B cell (primary cell): ENCODE measurements around the gene DGUOK. TPM values are rescaled to one million over a fixed set of nuclear protein-coding genes. Genes with fewer than 3 reads are reported as not detected.

ENCODE experiments used
- ATAC-seq: fragments of 200-7000 bp; cut with Tn5 transposase; one replicate; pipeline ENCODE4 v1.10.0; 2021; ENCODE audit warnings: low read depth, mild to moderate bottlenecking, moderate number of reproducible peaks, moderate library complexity
- CTCF ChIA-PET: fragments of 350-600 bp; sonication (Branson Sonifier 250); formaldehyde crosslinking; loops from one replicate; lab custom pipeline; 2021; ENCODE audit warnings: antibody characterized with exemption, inconsistent platforms; lab: Charles Lee
- POLR2A ChIA-PET: fragments of 350-600 bp; sonication (Branson Sonifier 250); formaldehyde crosslinking; loops from one replicate; lab custom pipeline; 2021; ENCODE audit warnings: antibody characterized with exemption; lab: Charles Lee
- DNase-seq: peaks from one replicate; pipeline ENCODE4 v3.0.0; 2013
- H2AFZ ChIP-seq: 2 replicates; pipeline ENCODE4 v1.6.1; 2012; ENCODE audit warnings: mild to moderate bottlenecking, low read depth, low read length; ENCODE audit not compliant: insufficient read depth, poor library complexity, severe bottlenecking
- H3K27ac ChIP-seq, 2 donors: 1 replicate in 1 of 2; 2 replicates in 1 of 2; pipeline ENCODE4 v1.5.1; 2012 to 2013; ENCODE audit warnings: low read length in 2 of 2, mild to moderate bottlenecking in 2 of 2, moderate library complexity in 1 of 2
- H3K27me3 ChIP-seq, 4 experiments: fragments of 200-600 bp in 1 of 4; sonication (generic) in 1 of 4; replicated peaks in 1 of 4; 1 replicate in 2 of 4; 2 replicates in 2 of 4; pipeline versions ENCODE4 v1.6.1 to v1.7.0; 2013 to 2016; ENCODE audit warnings: low read length in 3 of 4, mild to moderate bottlenecking in 2 of 4, mixed read lengths in 1 of 4, moderate library complexity in 1 of 4; ENCODE audit not compliant: insufficient read depth in 4 of 4, control insufficient read depth in 3 of 4; ENCODE audit errors: control extremely low read depth in 1 of 4
- H3K36me3 ChIP-seq, 2 experiments: replicated peaks in 1 of 2; 1 replicate in 1 of 2; 2 replicates in 1 of 2; pipeline versions ENCODE4 v1.6.1 to v1.7.1; 2013; ENCODE audit warnings: low read length in 1 of 2; ENCODE audit not compliant: insufficient read depth in 2 of 2, control insufficient read depth in 1 of 2; ENCODE audit errors: control extremely low read depth in 1 of 2, extremely low read depth in 1 of 2
- H3K4me1 ChIP-seq, 2 donors: fragments of 200-600 bp in 1 of 2; sonication (generic) in 1 of 2; 1 replicate in 1 of 2; 2 replicates in 1 of 2; pipeline versions ENCODE4 v1.5.1 to v1.6.1; 2013 to 2017; ENCODE audit warnings: low read length in 2 of 2; ENCODE audit not compliant: control insufficient read depth in 2 of 2, insufficient read depth in 2 of 2
- H3K4me2 ChIP-seq: replicated peaks from 2 replicates; pipeline ENCODE3; 2012; ENCODE audit warnings: mild to moderate bottlenecking, low read depth, low read length; ENCODE audit not compliant: poor library complexity, severe bottlenecking
- H3K4me3 ChIP-seq, 5 experiments: fragments of 200-600 bp in 1 of 5; sonication (generic) in 1 of 5; 1 replicate in 3 of 5; 2 replicates in 2 of 5; pipeline versions ENCODE4 v1.5.1 to v1.7.0; 2011 to 2016; ENCODE audit warnings: low read length in 4 of 5, mild to moderate bottlenecking in 4 of 5, low read depth in 2 of 5, control low read depth in 1 of 5, moderate library complexity in 1 of 5; ENCODE audit not compliant: insufficient read depth in 1 of 5; ENCODE audit errors: control extremely low read depth in 1 of 5, extremely low read depth in 1 of 5
- H3K79me2 ChIP-seq: fragments of 200-600 bp; sonication (generic); one replicate; pipeline ENCODE4 v1.6.0; 2016; ENCODE audit warnings: low read length; ENCODE audit not compliant: control insufficient read depth, insufficient read depth
- H3K9ac ChIP-seq: fragments of 200-600 bp; sonication (generic); 2 replicates; pipeline ENCODE4 v1.6.1; 2017; ENCODE audit warnings: mild to moderate bottlenecking, low read length, moderate library complexity
- H3K9me3 ChIP-seq, 3 donors: one replicate each; pipeline versions ENCODE4 v1.6.1 to v1.7.1; 2013; ENCODE audit warnings: low read length in 2 of 3; ENCODE audit not compliant: control insufficient read depth in 2 of 3, insufficient read depth in 1 of 3; ENCODE audit errors: control extremely low read depth in 1 of 3
- H4K20me1 ChIP-seq: 2 replicates; pipeline ENCODE4 v1.6.0; 2012; ENCODE audit warnings: mild to moderate bottlenecking, low read length; ENCODE audit not compliant: insufficient read depth, control insufficient read depth, poor library complexity, severe bottlenecking
- H3K27ac Mint-ChIP-seq: one replicate; pipeline ENCODE4 v1.8.0; 2021; ENCODE audit warnings: mixed read lengths
- H3K27me3 Mint-ChIP-seq: one replicate; pipeline ENCODE4 v1.8.0; 2021; ENCODE audit warnings: mixed read lengths
- H3K4me1 Mint-ChIP-seq: one replicate; pipeline ENCODE4 v1.8.0; 2021; ENCODE audit warnings: mixed read lengths
- H3K4me3 Mint-ChIP-seq: one replicate; pipeline ENCODE4 v1.8.0; 2021; ENCODE audit warnings: mixed read lengths
- H3K9me3 Mint-ChIP-seq: one replicate; pipeline ENCODE4 v1.8.0; 2022; ENCODE audit warnings: mixed read lengths; ENCODE audit not compliant: insufficient read depth
- EZH2 ChIP-seq: IDR thresholded peaks from 2 replicates; pipeline ENCODE4 v1.6.1; 2012; ENCODE audit warnings: borderline replicate concordance, low read depth, mild to moderate bottlenecking, moderate library complexity, low read length; ENCODE audit not compliant: insufficient read depth, poor library complexity, severe bottlenecking
- WGBS: methylation state at CpG from one replicate; pipeline ENCODE4 v1.1.5; 2013; ENCODE audit warnings: missing lambda C conversion rate; ENCODE audit not compliant: insufficient coverage; 5-methylcytosine and 5-hydroxymethylcytosine counted together
- intact Hi-C: fragments of 100-400 bp; cut with micrococcal nuclease; formaldehyde crosslinking; loops from one replicate; pipeline ENCODE4 v1.10.0; 2022
- polyA plus RNA-seq: library from polyadenylated mRNA; depleted of rRNA; stranded (reverse); fragments of >200 nt; gene quantifications from 2 replicates; pipeline ENCODE4 v1.2.3, GENCODE V29; 2012
- total RNA-seq, 2 donors: library from RNA; stranded (reverse); fragments of 120-200 nt in 1 of 2; gene quantifications; 1 replicate in 1 of 2; 2 replicates in 1 of 2; pipeline versions ENCODE4 v1.2.3 to v1.2.4, GENCODE V29; 2013 to 2022
- TF ChIP-seq, protein P1 (sequence below): fragments of 200-600 bp; IDR thresholded peaks from one replicate; pipeline ENCODE4 v1.8.0; 2022; ENCODE audit warnings: antibody characterized with exemption, mild to moderate bottlenecking

The DGUOK gene
- total and polyA plus RNA-seq, 2 donors (not counting 1 experiment from before 2014, with no cell fraction given) = 61.7 to 81.5 TPM

DNA sequence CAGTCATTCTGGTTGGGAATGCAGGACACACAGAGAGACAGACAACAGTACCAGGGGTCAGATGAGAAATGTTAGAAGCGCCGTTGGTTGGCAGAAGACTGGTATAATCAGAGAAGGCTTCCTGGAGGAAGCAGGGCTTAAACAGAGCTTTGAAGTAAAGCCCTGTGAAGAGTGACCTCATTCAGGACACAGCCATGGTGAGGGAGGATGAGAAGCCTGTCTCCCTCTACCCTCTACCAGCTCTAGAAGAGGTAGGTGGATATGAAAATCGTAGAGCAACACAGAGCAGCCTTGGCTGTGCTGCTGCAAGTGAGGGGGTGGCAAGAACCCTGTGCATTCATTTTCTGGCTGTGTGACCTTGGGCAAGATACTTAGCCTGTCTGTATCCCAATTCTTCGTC is 72.3 kb downstream of the DGUOK start:
- WGBS = 77% methylated on average over 4 of the region's 4 CpGs
- H3K4me1 Mint-ChIP-seq = peaks cover 77% of the 10 kb centered on the region

DNA sequence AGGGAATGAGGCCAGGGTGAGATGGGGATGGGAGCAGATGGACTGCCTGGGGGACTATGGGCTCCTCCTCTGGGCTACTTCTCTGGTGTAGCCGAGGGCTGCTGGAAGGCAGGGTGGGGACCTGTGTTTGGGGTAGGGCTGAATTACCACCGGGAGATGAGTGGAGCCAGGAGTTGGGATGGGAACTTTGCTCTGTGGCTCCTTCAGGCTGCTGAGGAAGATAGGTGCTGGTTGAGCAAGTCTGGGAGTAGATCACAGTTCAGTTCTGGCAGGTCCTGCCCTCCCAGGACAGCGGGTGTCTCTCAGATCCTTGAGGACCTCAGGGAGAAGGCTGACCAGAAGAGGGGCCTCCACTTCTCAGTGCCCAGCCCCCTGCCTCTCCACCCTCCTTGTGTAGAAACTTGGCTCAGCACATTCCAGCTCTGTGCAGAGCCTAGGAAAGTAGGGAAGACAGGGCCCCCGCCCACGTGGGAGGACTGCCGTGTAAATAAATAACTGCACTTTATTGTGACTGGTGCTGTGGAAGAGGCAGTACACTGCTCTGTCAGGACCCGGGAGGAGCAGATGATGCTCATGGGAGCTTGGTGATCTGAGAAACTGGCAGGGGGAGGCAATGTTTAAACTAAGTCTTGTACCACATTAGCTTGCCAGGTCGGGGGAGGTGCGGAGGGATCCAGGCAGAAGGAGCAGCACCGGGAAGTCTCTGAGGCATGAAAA is 73.4 kb downstream of the DGUOK start:
- CTCF ChIA-PET = interaction anchor here (1.7 to 3.2 kb wide), 3 partner anchors 13 to 92 kb away, joined by 3 to 19 read pairs (median 7); no protein-coding TSS in a partner anchor
- intact Hi-C loops = no loop called here
- no peaks in the 10 kb centered on the region for H3K9me3 Mint-ChIP-seq
- Histone ChIP-seq H3K27ac (peak overlapping the region in 1 of 2 donors; percentile 69), H3K4me1 (peaks cover 19 to 38% of the 10 kb centered on the region in 2 donors), H3K9me3 (no peaks in the 10 kb centered on the region), H3K4me3 (no peak overlapping the region), H3K79me2 (peaks cover 89% of the 10 kb centered on the region), H4K20me1 (peaks cover 92% of the 10 kb centered on the region), H3K27me3 (no peaks in the 10 kb centered on the region), H2AFZ (no peak overlapping the region), H3K4me2 (no peak overlapping the region), H3K9ac (no peak overlapping the region), H3K36me3 (peaks cover 0 to 10% of the 10 kb centered on the region in 2 experiments)
- H3K27me3 Mint-ChIP-seq = no peaks in the 10 kb centered on the region
- ATAC-seq (no peak), DNase-seq (no peak)
- WGBS = 87% methylated on average over 10 of the region's 10 CpGs
- H3K27ac Mint-ChIP-seq = peak overlapping the region; percentile 3
- H3K4me3 Mint-ChIP-seq = no peak overlapping the region
- POLR2A ChIA-PET = interaction anchor here (0.6 to 1.2 kb wide), 2 partner anchors 8 to 15 kb away, joined by 3 read pairs; no protein-coding TSS in a partner anchor
- peaks cover 74% of the 10 kb centered on the region for H3K4me1 Mint-ChIP-seq
- TF ChIP-seq, protein P1, sequence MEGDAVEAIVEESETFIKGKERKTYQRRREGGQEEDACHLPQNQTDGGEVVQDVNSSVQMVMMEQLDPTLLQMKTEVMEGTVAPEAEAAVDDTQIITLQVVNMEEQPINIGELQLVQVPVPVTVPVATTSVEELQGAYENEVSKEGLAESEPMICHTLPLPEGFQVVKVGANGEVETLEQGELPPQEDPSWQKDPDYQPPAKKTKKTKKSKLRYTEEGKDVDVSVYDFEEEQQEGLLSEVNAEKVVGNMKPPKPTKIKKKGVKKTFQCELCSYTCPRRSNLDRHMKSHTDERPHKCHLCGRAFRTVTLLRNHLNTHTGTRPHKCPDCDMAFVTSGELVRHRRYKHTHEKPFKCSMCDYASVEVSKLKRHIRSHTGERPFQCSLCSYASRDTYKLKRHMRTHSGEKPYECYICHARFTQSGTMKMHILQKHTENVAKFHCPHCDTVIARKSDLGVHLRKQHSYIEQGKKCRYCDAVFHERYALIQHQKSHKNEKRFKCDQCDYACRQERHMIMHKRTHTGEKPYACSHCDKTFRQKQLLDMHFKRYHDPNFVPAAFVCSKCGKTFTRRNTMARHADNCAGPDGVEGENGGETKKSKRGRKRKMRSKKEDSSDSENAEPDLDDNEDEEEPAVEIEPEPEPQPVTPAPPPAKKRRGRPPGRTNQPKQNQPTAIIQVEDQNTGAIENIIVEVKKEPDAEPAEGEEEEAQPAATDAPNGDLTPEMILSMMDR = no peak
- no peak for TF ChIP-seq EZH2

More for the DNA sequence above, 72.3 kb downstream of the DGUOK start:
- no peaks in the 10 kb centered on the region for H3K27me3 ChIP-seq
- H3K27ac ChIP-seq = no peak overlapping the region
- H2AFZ ChIP-seq = no peak overlapping the region
- Mint-ChIP-seq H3K27me3 (no peaks in the 10 kb centered on the region), H3K4me3 (no peak overlapping the region), H3K9me3 (no peaks in the 10 kb centered on the region), H3K27ac (peak overlapping the region; percentile 3)
- H3K36me3 ChIP-seq = peaks cover 0 to 7% of the 10 kb centered on the region in 2 experiments
- peaks cover 91% of the 10 kb centered on the region for H4K20me1 ChIP-seq
- intact Hi-C loops = no loop called here
- no peak overlapping the region for H3K4me2 ChIP-seq
- H3K4me1 ChIP-seq = peaks cover 20 to 38% of the 10 kb centered on the region in 2 donors
- no peak for TF ChIP-seq EZH2
- TF ChIP-seq, protein P1 = no peak
- ATAC-seq (no peak), DNase-seq (no peak)
- H3K79me2 ChIP-seq = peaks cover 89% of the 10 kb centered on the region
- no peak overlapping the region for H3K4me3 ChIP-seq
- H3K9me3 ChIP-seq = no peaks in the 10 kb centered on the region
- no peak overlapping the region for H3K9ac ChIP-seq
- POLR2A ChIA-PET = no interaction called here
- CTCF ChIA-PET = interaction anchor here (1.5 kb wide), 1 partner anchor 11 kb away, joined by 3 read pairs; no protein-coding TSS in a partner anchor
